ENCODE measurements around the gene FEM1A. TPM values are rescaled to one million over a fixed set of nuclear protein-coding genes. Genes with fewer than 3 reads are reported as not detected.
"Not testable (repeated sequence)": the region's sequence is repeated elsewhere in the genome, so short reads cannot be mapped to it uniquely, and the experiment has no call there.

Gene FEM1A
- polyA plus RNA-seq, 2 donors = 5.2 to 6.1 TPM

DNA sequence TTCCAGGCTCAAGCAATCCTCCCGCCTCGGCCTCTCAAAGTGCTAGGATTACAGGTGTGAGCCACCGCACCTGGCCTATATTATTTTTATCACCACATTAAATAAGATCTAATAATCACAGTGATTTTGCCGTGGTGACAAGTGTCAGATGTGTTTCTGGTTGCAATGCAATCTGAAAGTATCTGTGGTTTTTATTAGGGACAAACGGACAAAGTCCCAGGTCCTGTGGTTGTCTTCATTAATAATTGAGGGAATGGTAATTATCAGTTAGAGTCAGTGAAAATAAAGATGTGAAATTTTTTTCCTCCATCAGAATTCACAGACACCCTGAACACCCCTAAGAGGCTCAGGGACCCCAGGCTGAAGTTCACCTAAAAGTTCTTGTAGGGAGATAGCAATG lies 41.2 kb downstream of the FEM1A start:
- Histone ChIP-seq H3K36me3 (ENCODE audit: control insufficient read depth in 2 of 2, insufficient read depth in 2 of 2, low read length in 1 of 2) (no peaks in the 10 kb centered on the region), H3K4me1 (ENCODE audit: control insufficient read depth in 2 of 2, insufficient read depth in 2 of 2, low read length in 1 of 2) (peaks cover 0 to 6% of the 10 kb centered on the region in 2 donors)

DNA sequence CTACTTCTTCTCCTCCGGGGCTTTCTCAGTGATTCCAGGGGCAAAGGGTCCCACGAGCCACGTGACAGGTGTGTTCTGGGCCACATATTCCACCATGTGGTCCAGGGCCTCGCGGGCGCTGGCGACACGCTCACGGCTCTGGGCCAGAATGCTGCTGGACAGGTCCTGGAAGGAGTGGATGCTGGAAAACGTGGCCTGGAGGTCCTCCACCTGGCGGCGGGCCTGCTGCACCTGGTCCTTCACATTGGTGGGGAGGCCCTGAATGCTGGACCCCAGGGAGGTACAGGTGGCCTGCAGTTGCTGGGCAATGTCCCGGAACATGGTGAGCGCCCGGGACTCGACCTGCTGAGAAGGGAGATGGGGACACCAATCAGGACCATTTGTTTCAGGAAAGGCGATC lies 47.7 kb downstream of the FEM1A start:
- H3K4me3 ChIP-seq (ENCODE audit: low read depth in 1 of 2, low read length in 2 of 2) = no peak overlapping the region
- WGBS, 2 donors = 94 to 98% methylated on average over 17 of the region's 17 CpGs

More for the DNA sequence above, 41.2 kb downstream of the FEM1A start:
- no peak overlapping the region for H3K27ac ChIP-seq (ENCODE audit: low read depth in 2 of 2, low read length in 1 of 2)
- WGBS, 2 donors = 72 to 84% methylated on average over 5 of the region's 5 CpGs
- H3K27me3 ChIP-seq (ENCODE audit: control insufficient read depth in 1 of 2, insufficient read depth in 2 of 2, low read length in 2 of 2) = no peaks in the 10 kb centered on the region
- H3K4me3 ChIP-seq (ENCODE audit: low read depth in 1 of 2, low read length in 2 of 2) = no peak overlapping the region
- H3K9me3 ChIP-seq (ENCODE audit: control insufficient read depth in 2 of 2, insufficient read depth in 1 of 2, low read depth in 1 of 2, low read length in 1 of 2) = no peaks in the 10 kb centered on the region

DNA sequence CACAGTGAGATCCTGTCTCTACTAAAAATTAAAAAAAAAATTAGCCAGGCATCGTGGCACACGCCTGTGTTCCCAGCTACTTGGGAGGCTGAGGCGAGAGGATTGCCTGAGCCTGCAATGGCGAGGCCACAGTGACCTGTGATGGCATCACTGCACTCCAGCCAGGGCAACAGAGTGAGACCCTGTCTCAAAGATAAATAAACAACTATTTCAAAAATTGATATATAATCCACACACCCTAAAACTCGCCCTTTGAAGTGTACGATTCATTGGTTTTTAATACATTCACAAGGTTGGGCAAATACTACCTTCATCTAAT lies 52.1 kb downstream of the FEM1A start:
- H3K4me3 ChIP-seq (ENCODE audit: low read depth in 1 of 2, low read length in 2 of 2) = no peak overlapping the region
- WGBS, 2 donors = 96% methylated on average over 6 of the region's 6 CpGs
- peaks cover 0 to 3% of the 10 kb centered on the region in 2 donors for H3K4me1 ChIP-seq (ENCODE audit: control insufficient read depth in 2 of 2, insufficient read depth in 2 of 2, low read length in 1 of 2)
- H3K27me3 ChIP-seq (ENCODE audit: control insufficient read depth in 1 of 2, insufficient read depth in 2 of 2, low read length in 2 of 2) = no peaks in the 10 kb centered on the region
- H3K36me3 ChIP-seq (ENCODE audit: control insufficient read depth in 2 of 2, insufficient read depth in 2 of 2, low read length in 1 of 2) = peaks cover 11 to 32% of the 10 kb centered on the region in 2 donors
- no peaks in the 10 kb centered on the region for H3K9me3 ChIP-seq (ENCODE audit: control insufficient read depth in 2 of 2, insufficient read depth in 1 of 2, low read depth in 1 of 2, low read length in 1 of 2)
- H3K27ac ChIP-seq (ENCODE audit: low read depth in 2 of 2, low read length in 1 of 2) = no peak overlapping the region

More for the DNA sequence above, 47.7 kb downstream of the FEM1A start:
- Histone ChIP-seq H3K27me3 (ENCODE audit: control insufficient read depth in 1 of 2, insufficient read depth in 2 of 2, low read length in 2 of 2) (no peaks in the 10 kb centered on the region), H3K4me1 (ENCODE audit: control insufficient read depth in 2 of 2, insufficient read depth in 2 of 2, low read length in 1 of 2) (peaks cover 0 to 3% of the 10 kb centered on the region in 2 donors), H3K9me3 (ENCODE audit: control insufficient read depth in 2 of 2, insufficient read depth in 1 of 2, low read depth in 1 of 2, low read length in 1 of 2) (no peaks in the 10 kb centered on the region), H3K27ac (ENCODE audit: low read depth in 2 of 2, low read length in 1 of 2) (no peak overlapping the region), H3K36me3 (ENCODE audit: control insufficient read depth in 2 of 2, insufficient read depth in 2 of 2, low read length in 1 of 2) (peaks cover 6 to 17% of the 10 kb centered on the region in 2 donors)

DNA sequence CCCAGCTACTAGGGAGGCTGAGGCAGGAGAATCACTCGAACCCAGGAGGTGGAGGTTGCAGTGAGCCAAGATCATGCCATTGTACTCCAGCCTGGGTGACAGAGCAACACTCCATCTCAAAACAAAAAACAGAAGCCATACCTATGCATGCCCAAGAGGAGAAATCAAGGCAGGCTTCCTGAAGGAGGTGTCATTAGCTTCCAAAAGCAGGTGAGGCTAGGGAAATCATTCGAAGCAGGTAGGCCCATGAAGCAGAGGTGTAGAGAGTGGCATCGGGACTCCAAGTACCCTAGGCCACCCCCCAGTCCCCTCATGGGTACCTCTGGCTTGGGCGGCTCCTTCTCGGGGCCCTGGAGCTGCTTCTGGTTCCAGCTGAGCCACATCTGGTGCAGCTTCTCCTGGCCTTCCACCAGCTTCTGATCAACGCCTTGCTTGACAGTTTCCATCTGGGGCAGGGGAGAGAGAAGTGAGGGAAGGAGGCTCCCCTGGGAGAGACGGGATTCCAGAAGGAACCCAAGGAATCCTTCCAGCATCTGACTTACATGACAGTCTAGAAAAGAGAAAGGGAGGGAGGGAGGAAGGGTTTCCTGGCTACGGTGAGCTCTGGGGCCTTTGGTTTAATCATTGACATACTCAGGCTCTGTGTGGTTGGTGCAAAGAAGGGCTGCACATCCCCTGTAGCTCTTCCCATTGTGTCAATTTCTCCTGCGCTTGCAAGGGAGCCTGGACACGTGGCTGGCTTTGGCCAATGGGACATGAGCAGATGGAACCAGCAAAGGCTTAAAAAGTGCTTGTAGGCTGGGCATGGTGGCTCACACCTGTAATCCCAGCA lies 53.0 kb downstream of the FEM1A start:
- Histone ChIP-seq H3K27ac (ENCODE audit: low read depth in 2 of 2, low read length in 1 of 2) (no peak overlapping the region), H3K4me3 (ENCODE audit: low read depth in 1 of 2, low read length in 2 of 2) (no peak overlapping the region), H3K9me3 (ENCODE audit: control insufficient read depth in 2 of 2, insufficient read depth in 1 of 2, low read depth in 1 of 2, low read length in 1 of 2) (no peaks in the 10 kb centered on the region), H3K36me3 (ENCODE audit: control insufficient read depth in 2 of 2, insufficient read depth in 2 of 2, low read length in 1 of 2) (peaks cover 5 to 27% of the 10 kb centered on the region in 2 donors), H3K4me1 (ENCODE audit: control insufficient read depth in 2 of 2, insufficient read depth in 2 of 2, low read length in 1 of 2) (peaks cover 0 to 3% of the 10 kb centered on the region in 2 donors), H3K27me3 (ENCODE audit: control insufficient read depth in 1 of 2, insufficient read depth in 2 of 2, low read length in 2 of 2) (no peaks in the 10 kb centered on the region)
- WGBS, 2 donors = 74 to 79% methylated on average over 10 of the region's 10 CpGs

DNA sequence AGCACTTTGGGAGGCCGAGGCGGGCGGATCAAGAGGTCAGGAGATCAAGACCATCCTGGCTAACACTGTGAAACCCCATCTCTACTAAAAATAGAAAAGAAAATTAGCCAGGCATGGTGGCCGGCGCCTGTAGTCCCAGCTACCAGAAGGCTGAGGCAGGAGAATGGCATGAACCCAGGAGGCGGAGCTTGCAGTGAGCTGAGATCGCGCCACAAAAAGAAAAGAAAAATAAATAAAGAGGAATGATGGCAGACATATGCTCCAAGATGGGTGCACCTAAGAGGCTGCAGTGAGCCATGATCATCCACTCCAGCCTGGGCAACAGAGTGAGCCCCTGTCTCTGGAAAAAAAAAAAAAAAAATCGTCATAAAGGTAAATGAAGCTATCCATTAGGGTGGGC lies 54.4 kb downstream of the FEM1A start:
- H3K9me3 ChIP-seq (ENCODE audit: control insufficient read depth in 2 of 2, insufficient read depth in 1 of 2, low read depth in 1 of 2, low read length in 1 of 2); H3K27ac ChIP-seq (ENCODE audit: low read depth in 2 of 2, low read length in 1 of 2); H3K4me1 ChIP-seq (ENCODE audit: control insufficient read depth in 2 of 2, insufficient read depth in 2 of 2, low read length in 1 of 2); H3K4me3 ChIP-seq (ENCODE audit: low read depth in 1 of 2, low read length in 2 of 2); H3K27me3 ChIP-seq (ENCODE audit: control insufficient read depth in 1 of 2, insufficient read depth in 2 of 2, low read length in 2 of 2): not testable (repeated sequence)
- 57 to 71% methylated on average over 9 of the region's 9 CpGs for WGBS, 2 donors
- H3K36me3 ChIP-seq (ENCODE audit: control insufficient read depth in 2 of 2, insufficient read depth in 2 of 2, low read length in 1 of 2) = peaks cover 5 to 24% of the 10 kb centered on the region in 2 donors

DNA sequence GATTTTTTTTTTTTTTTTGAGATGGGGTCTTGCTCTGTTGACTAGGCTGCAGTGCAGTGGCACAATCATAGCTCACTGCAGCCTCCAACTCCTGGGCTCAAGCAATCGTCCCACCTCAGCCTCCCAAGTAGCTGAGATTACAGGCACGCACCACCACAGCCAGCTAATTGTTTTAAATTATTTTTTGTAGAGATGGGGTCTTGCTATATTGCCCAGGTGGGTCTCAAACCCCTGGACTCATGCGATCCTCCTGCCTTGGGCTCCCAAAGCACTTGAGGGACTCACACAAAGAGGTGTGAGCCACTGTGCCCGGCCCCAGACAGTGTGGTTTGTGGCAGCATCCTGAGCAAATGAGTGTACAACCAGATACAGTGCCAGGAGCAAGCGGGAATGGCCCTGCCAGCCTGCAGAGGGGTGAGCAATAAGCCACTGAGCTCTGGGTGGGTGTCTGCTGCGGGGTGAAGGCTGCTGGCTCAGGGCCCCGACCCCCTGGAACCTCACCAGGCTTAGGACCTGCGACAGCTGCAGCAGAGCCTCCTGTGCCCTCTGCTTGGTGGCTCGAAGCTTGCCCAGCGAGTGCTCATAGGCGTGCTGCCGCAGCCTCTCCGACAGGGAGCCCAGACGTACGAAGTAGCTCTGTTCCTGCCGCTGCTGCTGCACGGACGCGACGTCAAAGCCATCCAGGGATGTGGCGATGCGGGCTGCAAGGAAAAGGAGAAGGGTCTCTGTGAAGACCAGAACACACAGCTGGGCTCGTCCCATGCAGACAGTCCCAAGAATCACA lies 55.8 kb downstream of the FEM1A start:
- H3K36me3 ChIP-seq (ENCODE audit: control insufficient read depth in 2 of 2, insufficient read depth in 2 of 2, low read length in 1 of 2) = peaks cover 5 to 28% of the 10 kb centered on the region in 2 donors
- H3K4me3 ChIP-seq (ENCODE audit: low read depth in 1 of 2, low read length in 2 of 2) = no peak overlapping the region
- WGBS, 2 donors = 95 to 96% methylated on average over 23 of the region's 23 CpGs
- H3K27me3 ChIP-seq (ENCODE audit: control insufficient read depth in 1 of 2, insufficient read depth in 2 of 2, low read length in 2 of 2) = no peaks in the 10 kb centered on the region
- peaks cover 0 to 4% of the 10 kb centered on the region in 2 donors for H3K4me1 ChIP-seq (ENCODE audit: control insufficient read depth in 2 of 2, insufficient read depth in 2 of 2, low read length in 1 of 2)
- no peak overlapping the region for H3K27ac ChIP-seq (ENCODE audit: low read depth in 2 of 2, low read length in 1 of 2)
- H3K9me3 ChIP-seq (ENCODE audit: control insufficient read depth in 2 of 2, insufficient read depth in 1 of 2, low read depth in 1 of 2, low read length in 1 of 2) = no peaks in the 10 kb centered on the region

DNA sequence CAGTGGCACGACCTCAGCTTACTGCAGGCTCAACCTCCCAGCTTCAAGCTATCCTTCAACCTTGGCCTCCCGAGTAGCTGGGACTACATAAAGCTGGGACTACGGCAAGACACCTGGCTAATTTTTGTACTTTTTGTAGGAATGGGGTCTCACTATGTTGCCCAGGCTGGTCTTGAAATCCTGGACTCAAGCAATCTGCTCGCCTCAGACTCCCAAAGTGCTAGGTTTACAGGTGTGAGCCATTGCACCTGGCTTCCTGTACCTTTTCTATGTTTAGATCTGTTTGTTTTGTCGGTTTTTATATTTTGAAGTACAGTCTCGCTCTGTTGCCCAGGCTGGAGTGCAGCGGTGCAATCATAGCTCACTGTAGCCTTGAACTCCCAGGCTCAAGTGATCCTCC lies 57.5 kb downstream of the FEM1A start:
- H3K4me3 ChIP-seq (ENCODE audit: low read depth in 1 of 2, low read length in 2 of 2) = no peak overlapping the region
- no peak overlapping the region for H3K27ac ChIP-seq (ENCODE audit: low read depth in 2 of 2, low read length in 1 of 2)
- 93 to 94% methylated on average over 7 of the region's 7 CpGs for WGBS, 2 donors
- H3K36me3 ChIP-seq (ENCODE audit: control insufficient read depth in 2 of 2, insufficient read depth in 2 of 2, low read length in 1 of 2) = peaks cover 5 to 25% of the 10 kb centered on the region in 2 donors
- no peaks in the 10 kb centered on the region for H3K27me3 ChIP-seq (ENCODE audit: control insufficient read depth in 1 of 2, insufficient read depth in 2 of 2, low read length in 2 of 2)
- peaks cover 0 to 4% of the 10 kb centered on the region in 2 donors for H3K4me1 ChIP-seq (ENCODE audit: control insufficient read depth in 2 of 2, insufficient read depth in 2 of 2, low read length in 1 of 2)
- H3K9me3 ChIP-seq (ENCODE audit: control insufficient read depth in 2 of 2, insufficient read depth in 1 of 2, low read depth in 1 of 2, low read length in 1 of 2) = no peaks in the 10 kb centered on the region

Other genes starting within 250 kb of the FEM1A start
- gene SEMA6B, start 232.1 kb upstream of the FEM1A start, polyA plus RNA-seq = 1 to 10 TPM; 1.1 to 2.0 TPM
- gene TNFAIP8L1, start 152.2 kb upstream of the FEM1A start, polyA plus RNA-seq = 1 to 10 TPM; 4.2 to 4.7 TPM
- 10 to 100 TPM; 22.9 to 67.5 TPM for gene MYDGF, start 121.4 kb upstream of the FEM1A start, polyA plus RNA-seq
- 10 to 100 TPM; 24.3 to 29.2 TPM for gene DPP9, start 67.9 kb upstream of the FEM1A start, polyA plus RNA-seq
- gene TICAM1, start 40.0 kb downstream of the FEM1A start, polyA plus RNA-seq = 10 to 100 TPM; 40.8 to 50.4 TPM
- 100 to 1,000 TPM in 1 of 2 donors, 10 to 100 TPM in 1; 96.5 to 142 TPM for gene PLIN3, start 75.9 kb downstream of the FEM1A start, polyA plus RNA-seq
- gene ARRDC5, start 111.2 kb downstream of the FEM1A start, polyA plus RNA-seq = under 1 TPM; 0.08 to 0.31 TPM
- gene UHRF1, start 117.8 kb downstream of the FEM1A start, polyA plus RNA-seq = 1 to 10 TPM; 7.8 to 10.0 TPM
- gene KDM4B, start 177.4 kb downstream of the FEM1A start, polyA plus RNA-seq = 10 to 100 TPM; 10.7 to 26.7 TPM